ENCODE data around the gene GPR37.

- TF ChIP-seq CTCF (IDR thresholded peaks at IDR 0.05; ENCODE audit: low read length) (no peak), EZH2 (IDR thresholded peaks at IDR 0.05; ENCODE audit: borderline replicate concordance, low read length) (no peak)
These were observed 14.6 kb downstream of the GPR37 start for GRCh38 chr7:124751027-124751426.

All from OCI-LY1 (cell line).